ENCODE data around the gene SH3RF1. TPM values are rescaled to one million over a fixed set of nuclear protein-coding genes. Genes with fewer than 3 reads are reported as not detected.

The SH3RF1 gene
- total and polyA plus RNA-seq, 2 of the 8 experiments (the other 6 are each of a cell fraction or from before 2014, with no cell fraction given), result 6.9 to 15.1 TPM

GRCh38 chr4:169184686-169185085 lies 86.1 kb downstream of the SH3RF1 start:
- Histone ChIP-seq H3K27me3 (replicated peaks in 1 of 4; ENCODE audit: control insufficient read depth in 3 of 4, extremely low read depth in 1 of 4, insufficient read depth in 3 of 4, low read length in 3 of 4) (no peaks in the 10 kb centered on the region), H2AFZ (ENCODE audit: low read length) (no peak overlapping the region)

More at GRCh38 chr4:169184686-169185085, 86.1 kb downstream of the SH3RF1 start:
- Histone ChIP-seq H3K36me3 (ENCODE audit: control insufficient read depth in 2 of 4, insufficient read depth in 4 of 4, low read length in 3 of 4) (no peaks in the 10 kb centered on the region), H3K9me3 (ENCODE audit: insufficient read depth in 2 of 2, low read depth in 1 of 2, low read length in 1 of 2) (no peaks in the 10 kb centered on the region), H2AK5ac (ENCODE audit: low read depth, low read length) (no peak overlapping the region), H2BK120ac (replicated peaks; ENCODE audit: low read depth, low read length) (no peak overlapping the region), H3K56ac (replicated peaks; ENCODE audit: insufficient read length, low read depth, low read length) (no peak overlapping the region), H4K20me1 (replicated peaks in 1 of 2; ENCODE audit: control insufficient read depth in 1 of 2, insufficient read depth in 2 of 2, low read length in 2 of 2) (no peaks in the 10 kb centered on the region), H3K79me1 (ENCODE audit: low read depth, low read length) (peaks cover 4% of the 10 kb centered on the region), H3K4me1 (replicated peaks in 1 of 4; ENCODE audit: control insufficient read depth in 3 of 4, insufficient read depth in 4 of 4, low read length in 3 of 4) (peaks cover 0 to 9% (median 2%) of the 10 kb centered on the region in 4 experiments; a peak in 2 of 7 replicates), H3K23me2 (ENCODE audit: low read depth, low read length) (no peaks in the 10 kb centered on the region), H4K91ac (replicated peaks; ENCODE audit: insufficient read length, low read length) (no peak overlapping the region), H3K79me2 (ENCODE audit: control insufficient read depth in 1 of 2, insufficient read depth in 2 of 2, low read length in 2 of 2) (0 out of 4 replicates have a peak, but pooled peaks cover 0 to 4% of the 10 kb centered on the region in 2 experiments), H2BK15ac (ENCODE audit: low read length) (no peak overlapping the region), H3K23ac (ENCODE audit: insufficient read length) (no peak overlapping the region), H3K4ac (replicated peaks; ENCODE audit: insufficient read length, low read depth, low read length) (no peak overlapping the region), H2BK20ac (ENCODE audit: low read length) (no peak overlapping the region), H2BK5ac (ENCODE audit: low read depth, low read length) (no peak overlapping the region), H4K8ac (ENCODE audit: extremely low read depth, insufficient read depth, low read length) (no peak overlapping the region), H3K27ac (ENCODE audit: low read depth, low read length) (no peak overlapping the region), H2BK12ac (ENCODE audit: low read depth, low read length) (no peak overlapping the region), H3K4me2 (ENCODE audit: insufficient read depth in 1 of 2, low read depth in 2 of 2, low read length in 2 of 2) (no peak overlapping the region), H4K5ac (ENCODE audit: insufficient read length, low read depth, low read length) (no peak overlapping the region), H3K14ac (ENCODE audit: insufficient read length) (no peak overlapping the region), H3K9ac (replicated peaks in 1 of 4; ENCODE audit: extremely low read depth in 1 of 4, low read depth in 3 of 4, low read length in 3 of 4) (no peak overlapping the region), H3K18ac (ENCODE audit: extremely low read depth, low read length) (no peak overlapping the region), H3K4me3 (ENCODE audit: extremely low read depth in 1 of 4, insufficient read depth in 2 of 4, low read depth in 3 of 4, low read length in 4 of 4) (no peak overlapping the region)
- no peak for FAIRE-seq
- CTCF ChIA-PET (ENCODE audit: partially characterized antibody), result interaction anchor here (0.9 to 1.5 kb wide), 2 partner anchors 10 kb away, joined by 3 to 11 read pairs; no protein-coding TSS in a partner anchor
- DNase-seq (ENCODE audit: low read depth in 1 of 2, low spot score in 2 of 2), result no peak
- POLR2A ChIA-PET (ENCODE audit: partially characterized antibody), result interaction anchor here (0.6 kb wide), 1 partner anchor 22 kb away, joined by 4 read pairs; no protein-coding TSS in a partner anchor
- TF ChIP-seq FOSL1 (IDR thresholded peaks at IDR 0.05; ENCODE audit: insufficient read depth, low read depth, low read length), result no peak
- no peak for TF ChIP-seq BACH1 (IDR thresholded peaks at IDR 0.05; ENCODE audit: low read length)
- TF ChIP-seq JUN (IDR thresholded peaks at IDR 0.05; ENCODE audit: low read depth, low read length), result no peak
- TF ChIP-seq BRCA1 (IDR thresholded peaks at IDR 0.05; ENCODE audit: low read depth, low read length), result no peak
- TF ChIP-seq TAF7 (optimal IDR thresholded peaks at IDR 0.05; ENCODE audit: borderline replicate concordance, low read depth, low read length), result no peak
- TF ChIP-seq CHD2 (IDR thresholded peaks at IDR 0.05; ENCODE audit: low read length), result no peak
- no peak for TF ChIP-seq RXRA (IDR thresholded peaks at IDR 0.05; ENCODE audit: insufficient read depth, low read depth, low read length)
- TF ChIP-seq BCL11A (IDR thresholded peaks at IDR 0.05; ENCODE audit: low read depth in 2 of 2, low read length in 2 of 2), result no peak
- TF ChIP-seq HDAC2 (IDR thresholded peaks at IDR 0.05; ENCODE audit: borderline replicate concordance in 1 of 2, low read depth in 2 of 2, low read length in 2 of 2), result no peak
- TF ChIP-seq RNF2 (IDR thresholded peaks at IDR 0.05; ENCODE audit: borderline replicate concordance, low read depth, low read length, missing control alignments, poor library complexity, severe bottlenecking), result no peak
- WGBS, 2 experiments (ENCODE audit: extremely low coverage in 1 of 2, insufficient coverage in 1 of 2, insufficient read length in 1 of 2, insufficient replicate concordance in 2 of 2, low coverage in 1 of 2, low lambda C conversion rate in 2 of 2, missing lambda C conversion rate in 1 of 2), result 69% methylated on average over 3 of the region's 3 CpGs; no CpG with 5 or more reads in 1 of the 2 experiments
